ENCODE results near the gene DMBT1.

- TF ChIP-seq CTCF (conservative IDR thresholded peaks at IDR 0.05; ENCODE audit: low read length) = no peak
- no peak for TF ChIP-seq EZH2phosphoT487 (IDR thresholded peaks at IDR 0.05; ENCODE audit: borderline replicate concordance, low read depth, low read length)
Measured at GRCh38 chr10:122637376-122637775, 76.8 kb downstream of the DMBT1 start.

All from OCI-LY7 (cell line).